Tibial nerve (tissue), 4 donors: ENCODE measurements around the gene ENTPD1. TPM values are rescaled to one million over a fixed set of nuclear protein-coding genes. Genes with fewer than 3 reads are reported as not detected.
"Not testable (repeated sequence)": the region's sequence is repeated elsewhere in the genome, so short reads cannot be mapped to it uniquely, and the experiment has no call there.

Experiments used
- DNase-seq, 2 donors: peaks; one replicate each; pipeline ENCODE4 v3.0.0-alpha.2; 2019; ENCODE audit warnings: low spot score in 2 of 2
- H3K27ac ChIP-seq, 4 donors: fragments of 200-600 bp; sonication (generic) in 3 of 4; one replicate each; pipeline ENCODE4 v1.5.1; 2017 to 2019; ENCODE audit warnings: mild to moderate bottlenecking in 1 of 4
- H3K27me3 ChIP-seq, 2 donors: fragments of 200-600 bp; sonication (generic) in 1 of 2; one replicate each; pipeline versions ENCODE4 v1.5.1 to v1.6.0; 2017 to 2019
- H3K36me3 ChIP-seq, 3 donors: fragments of 200-600 bp; sonication (generic); one replicate each; pipeline ENCODE4 v1.5.1; 2018 to 2019
- H3K4me1 ChIP-seq, 4 donors: fragments of 200-600 bp; sonication (generic) in 3 of 4; one replicate each; pipeline ENCODE4 v1.5.1; 2017 to 2019
- H3K4me3 ChIP-seq, 4 donors: fragments of 200-600 bp; sonication (generic) in 3 of 4; one replicate each; pipeline ENCODE4 v1.5.1; 2017 to 2019; ENCODE audit warnings: mild to moderate bottlenecking in 1 of 4, moderate library complexity in 1 of 4
- H3K9me3 ChIP-seq, 4 donors: fragments of 200-600 bp; sonication (generic) in 3 of 4; one replicate each; pipeline ENCODE4 v1.5.1; 2017 to 2019
- CTCF ChIP-seq, 5 experiments: fragments of 200-600 bp in 3 of 5; fragments of 450-650 bp in 2 of 5; sonication (generic) in 3 of 5; IDR thresholded peaks; one replicate each; pipeline ENCODE4 v1.5.1; 2016 to 2019; ENCODE audit warnings: antibody characterized with exemption in 5 of 5, mild to moderate bottlenecking in 3 of 5, moderate library complexity in 2 of 5
- EP300 ChIP-seq, 2 donors: sonication (generic); formaldehyde crosslinking; IDR thresholded peaks; one replicate each; pipeline ENCODE4 v1.6.1; 2017; ENCODE audit warnings: antibody characterized with exemption in 2 of 2, mild to moderate bottlenecking in 1 of 2
- POLR2A ChIP-seq, 2 donors: fragments of 450-650 bp; IDR thresholded peaks; one replicate each; pipeline ENCODE4 v1.6.1; 2017; ENCODE audit warnings: antibody characterized with exemption in 2 of 2, mild to moderate bottlenecking in 2 of 2, moderate library complexity in 2 of 2
- WGBS, 2 donors: methylation state at CpG; one replicate each; pipeline ENCODE4 v1.1.5; 2018; 5-methylcytosine and 5-hydroxymethylcytosine counted together
- total RNA-seq, 4 donors: library from RNA; depleted of rRNA; stranded (reverse); fragments of >200 nt; gene quantifications; one replicate each; pipeline ENCODE4 v1.1.0, GENCODE V29; 2016

Gene ENTPD1
- total RNA-seq, 4 donors from 2014 or later = 12.6 to 33.0 (median 26.1) TPM

- H3K27ac ChIP-seq = no peak overlapping the region
These were observed 116.3 kb downstream of the ENTPD1 start for GRCh38 chr10:95872158-95872711.

GRCh38 chr10:95873139-95873538, 117.2 kb downstream of the ENTPD1 start:
- DNase-seq = no peak
- Histone ChIP-seq H3K4me1 (no peaks in the 10 kb centered on the region), H3K4me3 (no peak overlapping the region), H3K27ac (no peak overlapping the region), H3K36me3 (peaks cover 0 to 58% (median 5%) of the 10 kb centered on the region in 3 donors), H3K9me3 (no peaks in the 10 kb centered on the region), H3K27me3 (no peaks in the 10 kb centered on the region)
- TF ChIP-seq CTCF (IDR thresholded peaks at IDR 0.05) (no peak), POLR2A (IDR thresholded peaks at IDR 0.05) (no peak), EP300 (IDR thresholded peaks at IDR 0.05) (no peak)
- 93% methylated on average over 2 of the region's 2 CpGs for WGBS, 2 donors

More at GRCh38 chr10:95872158-95872711, 116.3 kb downstream of the ENTPD1 start:
- TF ChIP-seq EP300 (IDR thresholded peaks at IDR 0.05) (no peak), CTCF (IDR thresholded peaks at IDR 0.05) (no peak), POLR2A (IDR thresholded peaks at IDR 0.05) (no peak)
- H3K36me3 ChIP-seq = peaks cover 0 to 58% (median 5%) of the 10 kb centered on the region in 3 donors
- no peaks in the 10 kb centered on the region for H3K9me3 ChIP-seq
- H3K4me3 ChIP-seq = no peak overlapping the region
- DNase-seq = no peak
- no peaks in the 10 kb centered on the region for H3K27me3 ChIP-seq
- WGBS, 2 donors = 42 to 97% methylated on average over 2 of the region's 2 CpGs
- no peaks in the 10 kb centered on the region for H3K4me1 ChIP-seq

GRCh38 chr10:95873651-95874050, 117.7 kb downstream of the ENTPD1 start:
- no peak for TF ChIP-seq EP300 (IDR thresholded peaks at IDR 0.05)
- no peak for TF ChIP-seq POLR2A (IDR thresholded peaks at IDR 0.05)
- no peak for TF ChIP-seq CTCF (IDR thresholded peaks at IDR 0.05)
- peaks cover 0 to 58% (median 5%) of the 10 kb centered on the region in 3 donors for H3K36me3 ChIP-seq
- no peak overlapping the region for H3K27ac ChIP-seq
- H3K4me3 ChIP-seq = no peak overlapping the region
- H3K27me3 ChIP-seq = no peaks in the 10 kb centered on the region
- H3K9me3 ChIP-seq = no peaks in the 10 kb centered on the region
- WGBS, 2 donors = 95% methylated on average over 4 of the region's 4 CpGs
- H3K4me1 ChIP-seq = no peaks in the 10 kb centered on the region
- no peak for DNase-seq

GRCh38 chr10:95874783-95875182, 118.8 kb downstream of the ENTPD1 start:
- DNase-seq, H3K4me3 ChIP-seq, H3K27ac ChIP-seq, H3K9me3 ChIP-seq, H3K27me3 ChIP-seq, H3K4me1 ChIP-seq: not testable (repeated sequence)
- peaks cover 0 to 57% (median 5%) of the 10 kb centered on the region in 3 donors for H3K36me3 ChIP-seq

- Histone ChIP-seq H3K27ac (no peak overlapping the region), H3K4me3 (no peak overlapping the region), H3K27me3 (no peaks in the 10 kb centered on the region), H3K9me3 (no peaks in the 10 kb centered on the region), H3K4me1 (no peaks in the 10 kb centered on the region), H3K36me3 (peaks cover 0 to 53% (median 5%) of the 10 kb centered on the region in 3 donors)
- no peak for DNase-seq
- 100% methylated on average over 1 of the region's 1 CpG for WGBS, 2 donors
- TF ChIP-seq EP300 (IDR thresholded peaks at IDR 0.05) = no peak
- TF ChIP-seq POLR2A (IDR thresholded peaks at IDR 0.05) = no peak
- no peak for TF ChIP-seq CTCF (IDR thresholded peaks at IDR 0.05)
These were observed 120.8 kb downstream of the ENTPD1 start for GRCh38 chr10:95876756-95877155.

- no peak for DNase-seq
- no peak for TF ChIP-seq EP300 (IDR thresholded peaks at IDR 0.05)
- TF ChIP-seq POLR2A (IDR thresholded peaks at IDR 0.05) = no peak
- no peak for TF ChIP-seq CTCF (IDR thresholded peaks at IDR 0.05)
- H3K36me3 ChIP-seq = peaks cover 0 to 41% (median 5%) of the 10 kb centered on the region in 3 donors
- H3K4me1 ChIP-seq = no peaks in the 10 kb centered on the region
- no peaks in the 10 kb centered on the region for H3K9me3 ChIP-seq
- H3K4me3 ChIP-seq = no peak overlapping the region
- H3K27ac ChIP-seq = no peak overlapping the region
- H3K27me3 ChIP-seq = no peaks in the 10 kb centered on the region
These were observed 121.9 kb downstream of the ENTPD1 start for GRCh38 chr10:95877881-95878280.
